GM12872 (cell line): ENCODE measurements around the gene RETSAT.

Source experiments
- CTCF ChIP-seq: IDR thresholded peaks from 3 replicates; pipeline ENCODE4 v1.5.1; 2011; ENCODE audit warnings: low read depth, mild to moderate bottlenecking, low read length, moderate library complexity; ENCODE audit not compliant: insufficient read depth

Gene RETSAT

GRCh38 chr2:85376291-85377065 lies 22.1 kb upstream of the RETSAT start:
- no peak for TF ChIP-seq CTCF

GRCh38 chr2:85371045-85371444 lies 16.7 kb upstream of the RETSAT start:
- TF ChIP-seq CTCF = no peak

GRCh38 chr2:85369500-85369899 lies 15.2 kb upstream of the RETSAT start:
- no peak for TF ChIP-seq CTCF

- TF ChIP-seq CTCF = no peak
Measured at GRCh38 chr2:85368921-85369320, 14.6 kb upstream of the RETSAT start.

- no peak for TF ChIP-seq CTCF
Measured at GRCh38 chr2:85367180-85367579, 12.9 kb upstream of the RETSAT start.

- TF ChIP-seq CTCF = no peak
Measured at GRCh38 chr2:85357736-85358135, 3.4 kb upstream of the RETSAT start.

GRCh38 chr2:85356186-85356585 lies 1.9 kb upstream of the RETSAT start:
- TF ChIP-seq CTCF = no peak

- no peak for TF ChIP-seq CTCF
Measured at GRCh38 chr2:85355521-85355920, 1.2 kb upstream of the RETSAT start.
